IPS-18a (cell line): ENCODE data around the gene OR6N2.

Experiments
- H3K27ac ChIP-seq: one replicate; pipeline ENCODE4 v1.5.1; 2013; ENCODE audit warnings: low read length
- H3K27me3 ChIP-seq: one replicate; pipeline ENCODE4 v1.6.1; 2013; ENCODE audit warnings: mild to moderate bottlenecking, low read length; ENCODE audit not compliant: control insufficient read depth, insufficient read depth
- H3K36me3 ChIP-seq: one replicate; pipeline ENCODE4 v1.6.1; 2013; ENCODE audit warnings: low read depth, low read length; ENCODE audit not compliant: control insufficient read depth
- H3K4me1 ChIP-seq: one replicate; pipeline ENCODE4 v1.6.1; 2013; ENCODE audit warnings: low read depth, low read length; ENCODE audit not compliant: control insufficient read depth
- H3K4me3 ChIP-seq: one replicate; pipeline ENCODE4 v1.5.1; 2013; ENCODE audit warnings: low read length
- H3K9ac ChIP-seq: one replicate; pipeline ENCODE4 v1.6.1; 2013; ENCODE audit warnings: mild to moderate bottlenecking, low read length, moderate library complexity
- H3K9me3 ChIP-seq: one replicate; pipeline ENCODE4 v1.6.1; 2013; ENCODE audit warnings: low read depth, low read length; ENCODE audit not compliant: control insufficient read depth

OR6N2 gene, protein sequence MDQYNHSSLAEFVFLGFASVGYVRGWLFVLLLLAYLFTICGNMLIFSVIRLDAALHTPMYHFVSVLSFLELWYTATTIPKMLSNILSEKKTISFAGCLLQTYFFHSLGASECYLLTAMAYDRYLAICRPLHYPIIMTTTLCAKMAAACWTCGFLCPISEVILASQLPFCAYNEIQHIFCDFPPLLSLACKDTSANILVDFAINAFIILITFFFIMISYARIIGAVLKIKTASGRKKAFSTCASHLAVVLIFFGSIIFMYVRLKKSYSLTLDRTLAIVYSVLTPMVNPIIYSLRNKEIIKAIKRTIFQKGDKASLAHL

GRCh38 chr1:158781104-158781503, at the start of gene OR6N2:
TSS of gene OR6N2 (minus strand) at chr1:158781204. CDS start at chr1:158777635, 3,569 bp downstream.
- Histone ChIP-seq H3K9me3 (no peaks in the 10 kb centered on the region), H3K4me1 (no peaks in the 10 kb centered on the region), H3K9ac (no peak within 1 kb of the TSS), H3K27ac (no peak within 1 kb of the TSS), H3K36me3 (no peaks in the 10 kb centered on the region), H3K4me3 (no peak within 1 kb of the TSS), H3K27me3 (no peaks in the 10 kb centered on the region)

GRCh38 chr1:158830074-158830677, 49.2 kb upstream of the OR6N2 start:
- no peak overlapping the region for H3K9ac ChIP-seq
- H3K36me3 ChIP-seq, result no peaks in the 10 kb centered on the region
- H3K9me3 ChIP-seq, result peaks cover 6% of the 10 kb centered on the region
- H3K4me1 ChIP-seq, result no peaks in the 10 kb centered on the region
- H3K27me3 ChIP-seq, result no peaks in the 10 kb centered on the region
- H3K4me3 ChIP-seq, result no peak overlapping the region
- H3K27ac ChIP-seq, result no peak overlapping the region

DNA sequence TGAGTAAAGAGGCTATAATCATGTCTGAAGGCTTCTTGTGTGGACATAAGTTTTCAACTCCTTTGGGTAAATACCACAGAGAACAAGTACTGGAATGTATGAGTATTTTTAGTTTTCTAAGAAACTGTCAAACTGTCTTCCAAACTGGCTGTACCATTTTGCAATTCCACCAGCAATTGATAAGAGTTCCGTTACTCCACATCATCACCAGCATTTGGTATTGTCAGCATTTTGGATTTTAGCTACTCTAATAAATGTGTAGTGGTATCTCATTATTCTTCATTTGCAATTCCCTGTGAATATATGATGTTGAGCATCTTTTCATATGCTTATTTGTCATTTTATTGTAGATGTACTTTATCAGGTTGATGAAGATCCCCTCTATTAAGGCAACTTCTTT, 40.7 kb upstream of the OR6N2 start:
- H3K36me3 ChIP-seq, result no peaks in the 10 kb centered on the region
- H3K9me3 ChIP-seq, result no peaks in the 10 kb centered on the region
- no peak overlapping the region for H3K4me3 ChIP-seq
- no peak overlapping the region for H3K9ac ChIP-seq
- H3K27me3 ChIP-seq, result no peaks in the 10 kb centered on the region
- H3K4me1 ChIP-seq, result no peaks in the 10 kb centered on the region
- H3K27ac ChIP-seq, result no peak overlapping the region

GRCh38 chr1:158819461-158820443, 38.7 kb upstream of the OR6N2 start:
- Histone ChIP-seq H3K27me3 (no peaks in the 10 kb centered on the region), H3K4me3 (no peak overlapping the region), H3K9me3 (no peaks in the 10 kb centered on the region), H3K9ac (no peak overlapping the region), H3K27ac (no peak overlapping the region), H3K36me3 (no peaks in the 10 kb centered on the region), H3K4me1 (no peaks in the 10 kb centered on the region)

DNA sequence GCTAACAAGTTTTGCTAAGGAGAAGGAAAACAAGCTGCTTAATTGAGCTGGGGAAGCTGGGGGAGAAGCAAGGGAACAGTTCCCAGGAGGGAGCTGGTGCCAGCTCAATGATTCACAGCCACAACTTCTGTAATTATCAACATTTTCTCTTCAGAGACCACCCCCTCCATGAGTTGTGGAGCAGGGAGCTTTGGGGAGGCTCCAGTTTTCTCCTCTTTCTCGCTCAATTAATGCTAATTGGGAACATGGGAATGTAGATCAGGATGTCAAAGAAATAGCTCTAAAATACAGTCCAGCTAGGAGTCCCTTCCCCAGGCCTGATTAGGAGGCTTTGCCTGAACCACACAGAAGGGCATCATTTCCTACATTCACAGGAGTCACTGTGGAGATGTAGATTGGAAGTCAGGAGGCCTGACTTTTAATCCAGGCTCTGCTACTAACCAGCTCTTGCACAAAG, 38.0 kb upstream of the OR6N2 start:
- no peaks in the 10 kb centered on the region for H3K4me1 ChIP-seq
- H3K36me3 ChIP-seq, result no peaks in the 10 kb centered on the region
- no peaks in the 10 kb centered on the region for H3K27me3 ChIP-seq
- no peak overlapping the region for H3K27ac ChIP-seq
- no peak overlapping the region for H3K9ac ChIP-seq
- no peaks in the 10 kb centered on the region for H3K9me3 ChIP-seq
- no peak overlapping the region for H3K4me3 ChIP-seq

GRCh38 chr1:158818560-158818959, 37.6 kb upstream of the OR6N2 start:
- Histone ChIP-seq H3K27ac (no peak overlapping the region), H3K36me3 (no peaks in the 10 kb centered on the region), H3K9me3 (no peaks in the 10 kb centered on the region), H3K4me1 (no peaks in the 10 kb centered on the region), H3K9ac (no peak overlapping the region), H3K4me3 (no peak overlapping the region), H3K27me3 (no peaks in the 10 kb centered on the region)

GRCh38 chr1:158814970-158815369, 34.0 kb upstream of the OR6N2 start:
- Histone ChIP-seq H3K27me3 (no peaks in the 10 kb centered on the region), H3K36me3 (no peaks in the 10 kb centered on the region), H3K9me3 (no peaks in the 10 kb centered on the region), H3K4me3 (no peak overlapping the region), H3K4me1 (no peaks in the 10 kb centered on the region), H3K27ac (no peak overlapping the region), H3K9ac (no peak overlapping the region)

GRCh38 chr1:158813164-158813563, 32.2 kb upstream of the OR6N2 start:
- no peaks in the 10 kb centered on the region for H3K4me1 ChIP-seq
- no peaks in the 10 kb centered on the region for H3K36me3 ChIP-seq
- no peaks in the 10 kb centered on the region for H3K27me3 ChIP-seq
- no peak overlapping the region for H3K4me3 ChIP-seq
- H3K27ac ChIP-seq, result no peak overlapping the region
- H3K9ac ChIP-seq, result no peak overlapping the region
- no peaks in the 10 kb centered on the region for H3K9me3 ChIP-seq

DNA sequence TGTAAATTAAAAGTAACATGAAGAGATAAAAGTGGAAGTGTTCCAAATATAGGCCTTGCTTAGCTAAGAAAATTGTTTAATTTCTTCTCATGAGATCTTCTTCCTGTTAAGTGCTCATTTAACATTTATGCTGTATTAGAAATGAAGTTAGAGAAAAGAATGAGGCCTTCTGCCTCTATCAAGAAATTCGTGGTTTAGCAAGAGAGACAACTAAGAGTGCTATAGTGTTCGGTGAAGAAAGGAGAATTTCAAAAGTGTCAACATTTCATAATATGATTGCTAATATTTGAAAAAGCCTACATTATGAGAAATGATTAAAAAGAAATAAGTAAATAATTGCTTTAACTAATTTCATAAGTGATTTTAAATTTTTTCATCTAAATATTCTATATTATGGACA, 31.3 kb upstream of the OR6N2 start:
- Histone ChIP-seq H3K36me3 (no peaks in the 10 kb centered on the region), H3K9ac (no peak overlapping the region), H3K4me1 (no peaks in the 10 kb centered on the region), H3K27me3 (no peaks in the 10 kb centered on the region), H3K27ac (no peak overlapping the region), H3K9me3 (no peaks in the 10 kb centered on the region), H3K4me3 (no peak overlapping the region)

DNA sequence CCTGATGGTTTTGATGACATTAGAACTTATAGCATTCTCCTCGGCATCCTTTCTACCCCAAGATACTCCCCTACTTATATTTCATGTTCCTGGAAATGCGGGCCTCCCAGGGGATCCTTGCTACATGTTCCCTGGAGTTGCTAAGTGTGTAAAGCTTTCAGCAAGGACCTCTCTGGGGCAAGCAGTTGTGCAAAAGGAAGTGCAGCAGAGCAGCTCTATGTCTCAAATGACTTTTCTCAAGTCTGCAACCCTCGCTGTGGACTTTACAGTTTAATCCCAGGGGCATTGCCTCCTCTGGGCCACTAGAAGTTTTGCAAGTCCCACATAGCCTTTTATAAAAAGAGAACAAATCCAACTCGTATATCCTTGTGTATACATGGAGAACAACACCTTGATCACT, 29.3 kb upstream of the OR6N2 start:
- Histone ChIP-seq H3K9me3 (no peaks in the 10 kb centered on the region), H3K36me3 (no peaks in the 10 kb centered on the region), H3K4me1 (no peaks in the 10 kb centered on the region), H3K27me3 (no peaks in the 10 kb centered on the region), H3K9ac (no peak overlapping the region), H3K4me3 (no peak overlapping the region), H3K27ac (no peak overlapping the region)

- H3K4me1 ChIP-seq, result no peaks in the 10 kb centered on the region
- H3K27ac ChIP-seq, result no peak overlapping the region
- no peaks in the 10 kb centered on the region for H3K36me3 ChIP-seq
- H3K9ac ChIP-seq, result no peak overlapping the region
- H3K9me3 ChIP-seq, result no peaks in the 10 kb centered on the region
- no peak overlapping the region for H3K4me3 ChIP-seq
- H3K27me3 ChIP-seq, result no peaks in the 10 kb centered on the region
Observed at GRCh38 chr1:158809862-158810261, 28.9 kb upstream of the OR6N2 start.
